HEK293 (cell line): ENCODE data around the gene APOBEC3B.

Experiments
- CTCF ChIA-PET: fragments of 350-600 bp; formaldehyde crosslinking; extraction: SDS; loops from one replicate; lab custom pipeline; 2021; ENCODE audit warnings: antibody characterized with exemption; lab: Yijun Ruan, JAX
- POLR2A ChIA-PET: fragments of 300-600 bp; formaldehyde crosslinking; extraction: SDS; loops from one replicate; lab custom pipeline; 2020; ENCODE audit warnings: antibody characterized with exemption, inconsistent platforms; lab: Yijun Ruan, JAX
- H3K27ac ChIP-seq: fragments of 200-500 bp; sonication (Bioruptor generic); 2 replicates; pipeline ENCODE4 v1.5.1; 2014; ENCODE audit warnings: low read depth, low read length, control low read depth, inconsistent platforms; ENCODE audit errors: extremely low read depth
- H3K36me3 ChIP-seq, 2 experiments: fragments of 200-500 bp in 1 of 2; sonication (Bioruptor generic) in 1 of 2; 1 replicate in 1 of 2; 2 replicates in 1 of 2; pipeline ENCODE4 v1.5.1; 2014 to 2017; ENCODE audit warnings: inconsistent platforms in 2 of 2, low read length in 2 of 2; ENCODE audit not compliant: control insufficient read depth in 2 of 2, insufficient read depth in 1 of 2
- H3K4me1 ChIP-seq: fragments of 200-500 bp; sonication (Bioruptor generic); 2 replicates; pipeline ENCODE4 v1.5.1; 2014; ENCODE audit warnings: mild to moderate bottlenecking, low read length, inconsistent platforms; ENCODE audit not compliant: control insufficient read depth, insufficient read depth
- H3K4me3 ChIP-seq: 2 replicates; pipeline ENCODE4 v1.5.1; 2011; ENCODE audit warnings: low read depth, mild to moderate bottlenecking, control low read depth, low read length, moderate library complexity
- H3K9me3 ChIP-seq: fragments of 200-500 bp; sonication (Bioruptor generic); 2 replicates; pipeline ENCODE4 v1.5.1; 2014; ENCODE audit warnings: low read depth, low read length, inconsistent platforms; ENCODE audit not compliant: control insufficient read depth, insufficient read depth
- MZF1 ChIP-seq: fragments of 450-650 bp; formaldehyde crosslinking; IDR thresholded peaks from 2 replicates; pipeline ENCODE4 v1.5.1; 2017; ENCODE audit warnings: missing biosample characterization, missing genetic modification characterization, borderline replicate concordance
- OVOL3 ChIP-seq: fragments of 450-650 bp; formaldehyde crosslinking; IDR thresholded peaks from 2 replicates; pipeline ENCODE4 v1.5.1; 2016; ENCODE audit warnings: missing biosample characterization, missing genetic modification characterization
- PRDM2 ChIP-seq: fragments of 450-650 bp; formaldehyde crosslinking; IDR thresholded peaks from 2 replicates; pipeline ENCODE4 v1.5.1; 2016; ENCODE audit warnings: missing biosample characterization, missing genetic modification characterization, borderline replicate concordance
- PRDM4 ChIP-seq: fragments of 450-650 bp; formaldehyde crosslinking; IDR thresholded peaks from 2 replicates; pipeline ENCODE4 v1.5.1; 2017; ENCODE audit warnings: missing biosample characterization, missing genetic modification characterization
- SP7 ChIP-seq: fragments of 450-650 bp; formaldehyde crosslinking; IDR thresholded peaks from 2 replicates; pipeline ENCODE4 v1.5.1; 2016; ENCODE audit warnings: missing biosample characterization, missing genetic modification characterization
- WT1 ChIP-seq: fragments of 450-650 bp; formaldehyde crosslinking; IDR thresholded peaks from 2 replicates; pipeline ENCODE4 v1.5.1; 2016; ENCODE audit warnings: missing biosample characterization, missing genetic modification characterization
- ZBTB1 ChIP-seq: fragments of 450-650 bp; formaldehyde crosslinking; IDR thresholded peaks from 2 replicates; pipeline ENCODE4 v1.5.1; 2016; ENCODE audit warnings: missing biosample characterization, missing genetic modification characterization
- ZNF114 ChIP-seq: fragments of 450-650 bp; formaldehyde crosslinking; IDR thresholded peaks from 2 replicates; pipeline ENCODE4 v1.5.0; 2017; ENCODE audit warnings: missing biosample characterization, missing genetic modification characterization
- ZNF140 ChIP-seq: fragments of 450-650 bp; formaldehyde crosslinking; IDR thresholded peaks from 2 replicates; pipeline ENCODE4 v1.5.1; 2016; ENCODE audit warnings: missing biosample characterization, missing genetic modification characterization
- ZNF146 ChIP-seq: fragments of 450-650 bp; formaldehyde crosslinking; IDR thresholded peaks from 2 replicates; pipeline ENCODE4 v1.5.1; 2016; ENCODE audit warnings: missing biosample characterization, missing genetic modification characterization
- ZNF350 ChIP-seq: fragments of 450-650 bp; formaldehyde crosslinking; IDR thresholded peaks from 2 replicates; pipeline ENCODE4 v1.5.0; 2017; ENCODE audit warnings: missing biosample characterization, mild to moderate bottlenecking, missing genetic modification characterization
- ZNF548 ChIP-seq: fragments of 450-650 bp; formaldehyde crosslinking; IDR thresholded peaks from 2 replicates; pipeline ENCODE4 v1.5.1; 2016; ENCODE audit warnings: missing biosample characterization, missing genetic modification characterization
- ZNF571 ChIP-seq: fragments of 450-650 bp; formaldehyde crosslinking; IDR thresholded peaks from 2 replicates; pipeline ENCODE4 v1.5.0; 2017; ENCODE audit warnings: missing biosample characterization, missing genetic modification characterization
- ZNF639 ChIP-seq: fragments of 450-650 bp; formaldehyde crosslinking; IDR thresholded peaks from 2 replicates; pipeline ENCODE4 v1.5.1; 2016; ENCODE audit warnings: missing biosample characterization, missing genetic modification characterization
- ZNF664 ChIP-seq: fragments of 450-650 bp; formaldehyde crosslinking; IDR thresholded peaks from 2 replicates; pipeline ENCODE4 v1.5.1; 2016; ENCODE audit warnings: missing biosample characterization, missing genetic modification characterization
- ZNF792 ChIP-seq: fragments of 450-650 bp; formaldehyde crosslinking; IDR thresholded peaks from 2 replicates; pipeline ENCODE4 v1.5.1; 2016; ENCODE audit warnings: missing biosample characterization, missing genetic modification characterization
- TF ChIP-seq, protein P1 (sequence below): fragments of 450-650 bp; formaldehyde crosslinking; IDR thresholded peaks from 2 replicates; pipeline ENCODE4 v1.5.1; 2017; ENCODE audit warnings: missing biosample characterization, missing genetic modification characterization
- TF ChIP-seq, protein P2 (sequence below): fragments of 450-650 bp; formaldehyde crosslinking; IDR thresholded peaks from 2 replicates; pipeline ENCODE4 v1.5.1; 2016; ENCODE audit warnings: missing biosample characterization, missing genetic modification characterization, low read depth

The APOBEC3B gene

GRCh38 chr22:38966942-38967341, 15.2 kb upstream of the APOBEC3B start (continued):
- no peak for TF ChIP-seq WT1 (tag by site-specific recombination)
- TF ChIP-seq PRDM4: no peak

GRCh38 chr22:38967451-38968450, 14.4 kb upstream of the APOBEC3B start:
- no peaks in the 10 kb centered on the region for H3K4me1 ChIP-seq
- TF ChIP-seq, protein P1, sequence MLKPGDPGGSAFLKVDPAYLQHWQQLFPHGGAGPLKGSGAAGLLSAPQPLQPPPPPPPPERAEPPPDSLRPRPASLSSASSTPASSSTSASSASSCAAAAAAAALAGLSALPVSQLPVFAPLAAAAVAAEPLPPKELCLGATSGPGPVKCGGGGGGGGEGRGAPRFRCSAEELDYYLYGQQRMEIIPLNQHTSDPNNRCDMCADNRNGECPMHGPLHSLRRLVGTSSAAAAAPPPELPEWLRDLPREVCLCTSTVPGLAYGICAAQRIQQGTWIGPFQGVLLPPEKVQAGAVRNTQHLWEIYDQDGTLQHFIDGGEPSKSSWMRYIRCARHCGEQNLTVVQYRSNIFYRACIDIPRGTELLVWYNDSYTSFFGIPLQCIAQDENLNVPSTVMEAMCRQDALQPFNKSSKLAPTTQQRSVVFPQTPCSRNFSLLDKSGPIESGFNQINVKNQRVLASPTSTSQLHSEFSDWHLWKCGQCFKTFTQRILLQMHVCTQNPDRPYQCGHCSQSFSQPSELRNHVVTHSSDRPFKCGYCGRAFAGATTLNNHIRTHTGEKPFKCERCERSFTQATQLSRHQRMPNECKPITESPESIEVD (tag by site-specific recombination): no peak
- TF ChIP-seq ZNF140 (tag by site-specific recombination) (no peak), PRDM2 (tag by site-specific recombination) (no peak), ZNF548 (tag by site-specific recombination) (no peak), ZBTB1 (tag by site-specific recombination) (no peak), ZNF114 (tag by site-specific recombination) (no peak), ZNF146 (no peak), OVOL3 (tag by site-specific recombination) (no peak), ZNF350 (tag by site-specific recombination) (no peak), ZNF664 (tag by site-specific recombination) (no peak), ZNF639 (tag by site-specific recombination) (no peak), ZNF571 (tag by site-specific recombination) (no peak), SP7 (tag by site-specific recombination) (no peak), ZNF792 (tag by site-specific recombination) (no peak), MZF1 (tag by site-specific recombination) (no peak)
- TF ChIP-seq, protein P2, sequence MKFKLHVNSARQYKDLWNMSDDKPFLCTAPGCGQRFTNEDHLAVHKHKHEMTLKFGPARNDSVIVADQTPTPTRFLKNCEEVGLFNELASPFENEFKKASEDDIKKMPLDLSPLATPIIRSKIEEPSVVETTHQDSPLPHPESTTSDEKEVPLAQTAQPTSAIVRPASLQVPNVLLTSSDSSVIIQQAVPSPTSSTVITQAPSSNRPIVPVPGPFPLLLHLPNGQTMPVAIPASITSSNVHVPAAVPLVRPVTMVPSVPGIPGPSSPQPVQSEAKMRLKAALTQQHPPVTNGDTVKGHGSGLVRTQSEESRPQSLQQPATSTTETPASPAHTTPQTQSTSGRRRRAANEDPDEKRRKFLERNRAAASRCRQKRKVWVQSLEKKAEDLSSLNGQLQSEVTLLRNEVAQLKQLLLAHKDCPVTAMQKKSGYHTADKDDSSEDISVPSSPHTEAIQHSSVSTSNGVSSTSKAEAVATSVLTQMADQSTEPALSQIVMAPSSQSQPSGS: no peak
- no peak overlapping the region for H3K4me3 ChIP-seq
- ChIA-PET CTCF (no interaction called here), POLR2A (no interaction called here)
- H3K27ac ChIP-seq: no peak overlapping the region
- H3K9me3 ChIP-seq: no peaks in the 10 kb centered on the region
- no peaks in the 10 kb centered on the region for H3K36me3 ChIP-seq
